Osteoblast (primary cell): ENCODE measurements around the gene DPEP3. TPM values are rescaled to one million over a fixed set of nuclear protein-coding genes. Genes with fewer than 3 reads are reported as not detected.

ENCODE experiments used
- DNase-seq: peaks from one replicate; pipeline ENCODE4 v3.0.0; 2011; ENCODE audit warnings: low spot score, mixed read lengths; ENCODE audit not compliant: insufficient read length; ENCODE audit errors: missing footprints
- H2AFZ ChIP-seq: 2 replicates; pipeline ENCODE4 v1.6.0; 2011; ENCODE audit warnings: mild to moderate bottlenecking, low read length
- H3K27ac ChIP-seq: 2 replicates; pipeline ENCODE4 v1.5.1; 2011; ENCODE audit warnings: mild to moderate bottlenecking, low read depth, low read length, moderate library complexity
- H3K27me3 ChIP-seq: 2 replicates; pipeline ENCODE4 v1.6.0; 2012; ENCODE audit warnings: mild to moderate bottlenecking, control low read depth, inconsistent platforms, low read length, moderate library complexity; ENCODE audit not compliant: insufficient read depth
- H3K36me3 ChIP-seq: 2 replicates; pipeline ENCODE4 v1.5.1; 2011; ENCODE audit warnings: mild to moderate bottlenecking, low read length, control low read depth, moderate library complexity; ENCODE audit not compliant: insufficient read depth
- H3K4me1 ChIP-seq: 2 replicates; pipeline ENCODE4 v1.5.1; 2011; ENCODE audit warnings: mild to moderate bottlenecking, low read length, control low read depth, moderate library complexity; ENCODE audit not compliant: insufficient read depth
- H3K4me2 ChIP-seq: 2 replicates; pipeline ENCODE4 v1.6.0; 2011; ENCODE audit warnings: mild to moderate bottlenecking, low read length; ENCODE audit not compliant: insufficient read depth
- H3K4me3 ChIP-seq: fragments of 200-600 bp; sonication (generic); 3 replicates; pipeline ENCODE4 v1.5.1; 2012; ENCODE audit warnings: mild to moderate bottlenecking, low read length, inconsistent platforms; ENCODE audit not compliant: insufficient read depth
- H3K79me2 ChIP-seq: 2 replicates; pipeline ENCODE4 v1.6.0; 2012; ENCODE audit warnings: mild to moderate bottlenecking, low read length, control low read depth, inconsistent platforms; ENCODE audit not compliant: insufficient read depth
- H3K9me3 ChIP-seq: 2 replicates; pipeline ENCODE4 v1.5.1; 2011; ENCODE audit warnings: low read depth, low read length, control low read depth
- H4K20me1 ChIP-seq: 2 replicates; pipeline ENCODE4 v1.6.0; 2012; ENCODE audit warnings: mild to moderate bottlenecking, low read length, control low read depth; ENCODE audit not compliant: insufficient read depth
- CTCF ChIP-seq: IDR thresholded peaks from 2 replicates; pipeline ENCODE4 v1.5.1; 2011; ENCODE audit warnings: mild to moderate bottlenecking, low read depth, low read length, moderate library complexity; ENCODE audit errors: extremely low read depth
- total RNA-seq: library from RNA; depleted of rRNA; stranded (reverse); fragments of >200 nt; gene quantifications from 2 replicates; pipeline ENCODE4 v1.2.3, GENCODE V29; 2012

The DPEP3 gene
- total RNA-seq, 1 donor = not detected

- no peaks in the 10 kb centered on the region for H3K27me3 ChIP-seq
- H2AFZ ChIP-seq = no peak overlapping the region
- H3K27ac ChIP-seq = no peak overlapping the region
- DNase-seq = no peak
- no peak overlapping the region for H3K4me3 ChIP-seq
- no peaks in the 10 kb centered on the region for H3K4me1 ChIP-seq
- no peaks in the 10 kb centered on the region for H3K9me3 ChIP-seq
- H4K20me1 ChIP-seq = peaks cover 53% of the 10 kb centered on the region
- H3K4me2 ChIP-seq = no peak overlapping the region
- TF ChIP-seq CTCF = no peak
- H3K36me3 ChIP-seq = peaks cover 94% of the 10 kb centered on the region
- peaks cover 17% of the 10 kb centered on the region for H3K79me2 ChIP-seq
Measured at GRCh38 chr16:67949645-67950044, 30.7 kb downstream of the DPEP3 start.

- Histone ChIP-seq H3K36me3 (peaks cover 92% of the 10 kb centered on the region), H3K27ac (no peak overlapping the region), H3K9me3 (no peaks in the 10 kb centered on the region), H3K27me3 (no peaks in the 10 kb centered on the region), H3K4me3 (no peak overlapping the region), H3K4me2 (no peak overlapping the region), H2AFZ (no peak overlapping the region), H3K4me1 (no peaks in the 10 kb centered on the region), H3K79me2 (peaks cover 11% of the 10 kb centered on the region), H4K20me1 (peaks cover 51% of the 10 kb centered on the region)
- no peak for TF ChIP-seq CTCF
- no peak for DNase-seq
Measured at GRCh38 chr16:67948015-67948414, 32.3 kb downstream of the DPEP3 start.

- no peak overlapping the region for H3K4me2 ChIP-seq
- peaks cover 12% of the 10 kb centered on the region for H3K79me2 ChIP-seq
- peaks cover 55% of the 10 kb centered on the region for H4K20me1 ChIP-seq
- H3K4me1 ChIP-seq = no peaks in the 10 kb centered on the region
- no peak overlapping the region for H2AFZ ChIP-seq
- DNase-seq = no peak
- H3K9me3 ChIP-seq = no peaks in the 10 kb centered on the region
- TF ChIP-seq CTCF = no peak
- no peak overlapping the region for H3K4me3 ChIP-seq
- peaks cover 93% of the 10 kb centered on the region for H3K36me3 ChIP-seq
- no peak overlapping the region for H3K27ac ChIP-seq
- H3K27me3 ChIP-seq = no peaks in the 10 kb centered on the region
Measured at GRCh38 chr16:67946966-67947558, 33.2 kb downstream of the DPEP3 start.

- no peak for DNase-seq
- Histone ChIP-seq H2AFZ (no peak overlapping the region), H3K36me3 (peaks cover 92% of the 10 kb centered on the region), H3K4me3 (no peak overlapping the region), H3K4me2 (no peak overlapping the region), H3K79me2 (peaks cover 10% of the 10 kb centered on the region), H3K27me3 (no peaks in the 10 kb centered on the region), H3K4me1 (no peaks in the 10 kb centered on the region), H3K27ac (no peak overlapping the region), H3K9me3 (no peaks in the 10 kb centered on the region), H4K20me1 (peaks cover 52% of the 10 kb centered on the region)
- TF ChIP-seq CTCF = no peak
Measured at GRCh38 chr16:67946128-67946569, 34.1 kb downstream of the DPEP3 start.
